ENCODE measurements around the gene KANSL1. TPM values are rescaled to one million over a fixed set of nuclear protein-coding genes. Genes with fewer than 3 reads are reported as not detected.

KANSL1 gene
- total and polyA plus RNA-seq, 2 donors (not counting 1 experiment from before 2014, with no cell fraction given) = 36.8 to 233 TPM

GRCh38 chr17:45992175-45992574 lies 201.1 kb downstream of the KANSL1 start:
- ATAC-seq (ENCODE audit: low read depth) = no peak
- H3K4me1 ChIP-seq (ENCODE audit: control insufficient read depth in 2 of 2, insufficient read depth in 2 of 2, low read length in 2 of 2) = no peaks in the 10 kb centered on the region
- intact Hi-C loops (cut with micrococcal nuclease) = no loop called here
- no peak overlapping the region for H3K4me2 ChIP-seq (replicated peaks; ENCODE audit: low read depth, low read length, poor library complexity, severe bottlenecking)
- 72% methylated on average over 6 of the region's 6 CpGs for WGBS (ENCODE audit: insufficient coverage)
- no peak overlapping the region for H2AFZ ChIP-seq (ENCODE audit: insufficient read depth, low read depth, low read length, poor library complexity, severe bottlenecking)
- H3K9me3 Mint-ChIP-seq (ENCODE audit: insufficient read depth) = no peaks in the 10 kb centered on the region
- H3K27ac ChIP-seq (ENCODE audit: low read length in 2 of 2) = no peak overlapping the region
- no peaks in the 10 kb centered on the region for H4K20me1 ChIP-seq (ENCODE audit: control insufficient read depth, insufficient read depth, low read length, poor library complexity, severe bottlenecking)
- no peaks in the 10 kb centered on the region for H3K9me3 ChIP-seq (ENCODE audit: control extremely low read depth in 1 of 3, control insufficient read depth in 2 of 3, insufficient read depth in 1 of 3, low read length in 2 of 3)
- ChIA-PET POLR2A (no interaction called here), CTCF (no interaction called here)
- H3K27ac Mint-ChIP-seq = no peak overlapping the region
- no peaks in the 10 kb centered on the region for H3K27me3 ChIP-seq (replicated peaks in 1 of 4; ENCODE audit: control extremely low read depth in 1 of 4, control insufficient read depth in 3 of 4, insufficient read depth in 4 of 4, low read length in 3 of 4)
- H3K4me3 ChIP-seq (ENCODE audit: control extremely low read depth in 1 of 5, extremely low read depth in 1 of 5, insufficient read depth in 1 of 5, low read depth in 2 of 5, low read length in 4 of 5) = no peak overlapping the region
- no peaks in the 10 kb centered on the region for H3K36me3 ChIP-seq (replicated peaks in 1 of 2; ENCODE audit: control extremely low read depth in 1 of 2, control insufficient read depth in 1 of 2, extremely low read depth in 1 of 2, insufficient read depth in 2 of 2, low read length in 1 of 2)
- no peaks in the 10 kb centered on the region for H3K79me2 ChIP-seq (ENCODE audit: control insufficient read depth, insufficient read depth, low read length)
- no peak overlapping the region for H3K9ac ChIP-seq (ENCODE audit: low read length)
- DNase-seq = no peak
- TF ChIP-seq EZH2 (IDR thresholded peaks at IDR 0.05; ENCODE audit: borderline replicate concordance, insufficient read depth, low read depth, low read length, poor library complexity, severe bottlenecking) = no peak
- TF ChIP-seq CTCF (IDR thresholded peaks at IDR 0.05) = no peak
- no peaks in the 10 kb centered on the region for H3K27me3 Mint-ChIP-seq
- H3K4me1 Mint-ChIP-seq = no peaks in the 10 kb centered on the region
- H3K4me3 Mint-ChIP-seq = no peak overlapping the region

- no peak overlapping the region for H2AFZ ChIP-seq (ENCODE audit: insufficient read depth, low read depth, low read length, poor library complexity, severe bottlenecking)
- H3K9me3 Mint-ChIP-seq (ENCODE audit: insufficient read depth) = no peaks in the 10 kb centered on the region
- H3K4me1 Mint-ChIP-seq = no peaks in the 10 kb centered on the region
- no peaks in the 10 kb centered on the region for H3K4me1 ChIP-seq (ENCODE audit: control insufficient read depth in 2 of 2, insufficient read depth in 2 of 2, low read length in 2 of 2)
- H3K36me3 ChIP-seq (replicated peaks in 1 of 2; ENCODE audit: control extremely low read depth in 1 of 2, control insufficient read depth in 1 of 2, extremely low read depth in 1 of 2, insufficient read depth in 2 of 2, low read length in 1 of 2) = no peaks in the 10 kb centered on the region
- H3K9ac ChIP-seq (ENCODE audit: low read length) = no peak overlapping the region
- intact Hi-C loops (cut with micrococcal nuclease) = no loop called here
- ATAC-seq (ENCODE audit: low read depth) (no peak), DNase-seq (no peak)
- 95% methylated on average over 4 of the region's 10 CpGs for WGBS (ENCODE audit: insufficient coverage)
- no peak overlapping the region for H3K4me3 ChIP-seq (ENCODE audit: control extremely low read depth in 1 of 5, extremely low read depth in 1 of 5, insufficient read depth in 1 of 5, low read depth in 2 of 5, low read length in 4 of 5)
- H4K20me1 ChIP-seq (ENCODE audit: control insufficient read depth, insufficient read depth, low read length, poor library complexity, severe bottlenecking) = no peaks in the 10 kb centered on the region
- TF ChIP-seq EZH2 (IDR thresholded peaks at IDR 0.05; ENCODE audit: borderline replicate concordance, insufficient read depth, low read depth, low read length, poor library complexity, severe bottlenecking) (no peak), CTCF (IDR thresholded peaks at IDR 0.05) (no peak)
- H3K27me3 Mint-ChIP-seq = no peaks in the 10 kb centered on the region
- ChIA-PET POLR2A (no interaction called here), CTCF (interaction anchor here (0.7 to 1.2 kb wide), 2 partner anchors 42 to 1374 kb away, joined by 5 read pairs; no protein-coding TSS in a partner anchor)
- no peaks in the 10 kb centered on the region for H3K27me3 ChIP-seq (replicated peaks in 1 of 4; ENCODE audit: control extremely low read depth in 1 of 4, control insufficient read depth in 3 of 4, insufficient read depth in 4 of 4, low read length in 3 of 4)
- no peaks in the 10 kb centered on the region for H3K9me3 ChIP-seq (ENCODE audit: control extremely low read depth in 1 of 3, control insufficient read depth in 2 of 3, insufficient read depth in 1 of 3, low read length in 2 of 3)
- H3K27ac ChIP-seq (ENCODE audit: low read length in 2 of 2) = no peak overlapping the region
- H3K79me2 ChIP-seq (ENCODE audit: control insufficient read depth, insufficient read depth, low read length) = no peaks in the 10 kb centered on the region
- no peak overlapping the region for H3K4me2 ChIP-seq (replicated peaks; ENCODE audit: low read depth, low read length, poor library complexity, severe bottlenecking)
- no peak overlapping the region for H3K4me3 Mint-ChIP-seq
- no peak overlapping the region for H3K27ac Mint-ChIP-seq
These were observed 201.9 kb downstream of the KANSL1 start for GRCh38 chr17:45991341-45991740.
